GM23338 (cell line): ENCODE data around the gene ELMO3. TPM values are rescaled to one million over a fixed set of nuclear protein-coding genes. Genes with fewer than 3 reads are reported as not detected.

Source experiments
- ATAC-seq: fragments of 200-7000 bp; cut with Tn5 transposase; 3 replicates; pipeline ENCODE4 v1.9.1; 2020
- DNase-seq: peaks from one replicate; pipeline ENCODE4 v3.0.0-alpha.2; 2015; ENCODE audit warnings: low spot score
- H2AFZ ChIP-seq: fragments of 200-600 bp; sonication (generic); 2 replicates; pipeline ENCODE4 v1.8.0; 2016; ENCODE audit warnings: antibody characterized with exemption, mild to moderate bottlenecking, moderate library complexity
- H3F3A ChIP-seq: fragments of 200-600 bp; sonication (generic); replicated peaks from 2 replicates; pipeline ENCODE4 v1.8.0; 2017; ENCODE audit warnings: antibody characterized with exemption, mixed run types, low read depth
- H3K27ac ChIP-seq: fragments of 200-600 bp; sonication (generic); 2 replicates; pipeline ENCODE4 v1.6.1; 2016; ENCODE audit warnings: low read depth
- H3K27me3 ChIP-seq: fragments of 200-600 bp; sonication (generic); 2 replicates; pipeline ENCODE4 v1.8.0; 2016; ENCODE audit warnings: mild to moderate bottlenecking, mixed run types, moderate library complexity; ENCODE audit not compliant: insufficient read depth
- H3K36me3 ChIP-seq: fragments of 200-600 bp; sonication (generic); 2 replicates; pipeline ENCODE4 v1.8.0; 2016; ENCODE audit warnings: mild to moderate bottlenecking; ENCODE audit not compliant: insufficient read depth
- H3K4me1 ChIP-seq: fragments of 200-600 bp; sonication (generic); 2 replicates; pipeline ENCODE4 v1.8.0; 2016; ENCODE audit warnings: mild to moderate bottlenecking, moderate library complexity; ENCODE audit not compliant: insufficient read depth
- H3K4me2 ChIP-seq: fragments of 200-600 bp; sonication (generic); 2 replicates; pipeline ENCODE4 v1.7.1; 2017; ENCODE audit warnings: mixed run types
- H3K4me3 ChIP-seq: fragments of 200-600 bp; sonication (generic); 2 replicates; pipeline ENCODE4 v1.6.1; 2016; ENCODE audit warnings: mixed run types
- H3K79me2 ChIP-seq: fragments of 200-600 bp; sonication (generic); replicated peaks from 2 replicates; pipeline ENCODE4 v1.8.0; 2017; ENCODE audit warnings: mild to moderate bottlenecking; ENCODE audit not compliant: insufficient read depth
- H3K9me2 ChIP-seq: fragments of 200-600 bp; sonication (generic); 2 replicates; pipeline ENCODE4 v1.8.0; 2017; ENCODE audit not compliant: insufficient read depth
- H4K20me1 ChIP-seq: fragments of 200-600 bp; sonication (generic); replicated peaks from 2 replicates; pipeline ENCODE4 v1.8.0; 2017; ENCODE audit warnings: mild to moderate bottlenecking; ENCODE audit not compliant: insufficient read depth
- H3K27ac Mint-ChIP-seq: 2 replicates; pipeline ENCODE4 v1.8.0; 2020; ENCODE audit warnings: inconsistent platforms, mild to moderate bottlenecking, moderate library complexity, mixed read lengths
- H3K27me3 Mint-ChIP-seq: 3 replicates; pipeline ENCODE4 v1.8.0; 2022; ENCODE audit warnings: low read depth, mild to moderate bottlenecking, moderate library complexity, mixed read lengths, inconsistent platforms; ENCODE audit not compliant: insufficient read depth, poor library complexity
- H3K36me3 Mint-ChIP-seq: 3 replicates; pipeline ENCODE4 v1.8.0; 2021; ENCODE audit warnings: low read depth, mild to moderate bottlenecking, inconsistent platforms, moderate library complexity, mixed read lengths
- H3K4me1 Mint-ChIP-seq: 3 replicates; pipeline ENCODE4 v1.8.0; 2020; ENCODE audit warnings: mild to moderate bottlenecking, inconsistent platforms, mixed read lengths
- H3K4me3 Mint-ChIP-seq: 3 replicates; pipeline ENCODE4 v1.8.0; 2021; ENCODE audit warnings: moderate library complexity, mild to moderate bottlenecking, inconsistent platforms, mixed read lengths
- H3K9me3 Mint-ChIP-seq: 3 replicates; pipeline ENCODE4 v1.8.0; 2020; ENCODE audit warnings: moderate library complexity, mild to moderate bottlenecking, inconsistent platforms, mixed read lengths
- CREB1 ChIP-seq: fragments of 250-450 bp; sonication (Bioruptor Pico); IDR thresholded peaks from 2 replicates; pipeline ENCODE4 v1.5.0; 2020; ENCODE audit warnings: low read depth, mild to moderate bottlenecking, moderate library complexity
- CTCF ChIP-seq, 2 experiments: fragments of 200-600 bp in 1 of 2; sonication (generic) in 1 of 2; conservative IDR thresholded peaks; 2 replicates each; pipeline versions ENCODE4 v1.5.1 to v1.6.1; 2016 to 2017; ENCODE audit warnings: antibody characterized with exemption in 2 of 2, low read depth in 2 of 2, mild to moderate bottlenecking in 2 of 2, moderate library complexity in 1 of 2
- ETS1 ChIP-seq: IDR thresholded peaks from 2 replicates; pipeline ENCODE4 v1.6.1; 2016; ENCODE audit warnings: antibody characterized with exemption
- EZH2 ChIP-seq: fragments of 200-600 bp; sonication (generic); IDR thresholded peaks from one replicate; pipeline ENCODE4 v1.8.0; 2017; ENCODE audit warnings: antibody characterized with exemption, mild to moderate bottlenecking, low read depth; ENCODE audit not compliant: unreplicated experiment
- EZH2phosphoT487 ChIP-seq: fragments of 200-600 bp; sonication (generic); IDR thresholded peaks from one replicate; pipeline ENCODE4 v1.8.1; 2018; ENCODE audit warnings: antibody characterized with exemption; ENCODE audit not compliant: unreplicated experiment
- JUNB ChIP-seq: IDR thresholded peaks from one replicate; pipeline ENCODE4 v1.6.1; 2016; ENCODE audit warnings: antibody characterized with exemption; ENCODE audit not compliant: unreplicated experiment
- NANOG ChIP-seq: IDR thresholded peaks from 2 replicates; pipeline ENCODE4 v1.6.1; 2016; ENCODE audit warnings: antibody characterized with exemption, borderline replicate concordance
- POLR2AphosphoS5 ChIP-seq: IDR thresholded peaks from 2 replicates; pipeline ENCODE4 v1.6.1; 2016; ENCODE audit warnings: antibody characterized with exemption, low read depth
- REST ChIP-seq: IDR thresholded peaks from one replicate; pipeline ENCODE4 v1.6.1; 2018; ENCODE audit warnings: antibody characterized with exemption; ENCODE audit not compliant: unreplicated experiment
- STAT1 ChIP-seq: IDR thresholded peaks from one replicate; pipeline ENCODE4 v1.6.1; 2016; ENCODE audit warnings: antibody characterized with exemption; ENCODE audit not compliant: unreplicated experiment
- ZNF114 ChIP-seq: fragments of 250-450 bp; sonication (Bioruptor Pico); IDR thresholded peaks from 2 replicates; pipeline ENCODE4 v1.5.0; 2020; ENCODE audit warnings: mild to moderate bottlenecking, moderate library complexity
- ZNF331 ChIP-seq: fragments of 250-450 bp; sonication (Bioruptor Pico); IDR thresholded peaks from 2 replicates; pipeline ENCODE4 v1.5.0; 2020; ENCODE audit warnings: low read depth, mild to moderate bottlenecking, moderate library complexity
- ZNF462 ChIP-seq: fragments of 250-450 bp; sonication (Bioruptor Pico); IDR thresholded peaks from 2 replicates; pipeline ENCODE4 v1.5.0; 2020; ENCODE audit warnings: mild to moderate bottlenecking, moderate library complexity
- polyA plus RNA-seq: library from polyadenylated mRNA; unstranded; fragments of >200 nt; fragmentation: Nextera tagmentation; extraction: Ambion mirVana; gene quantifications from 2 replicates; pipeline ENCODE4 v1.2.1, GENCODE V29; 2016
- total RNA-seq: library from RNA; depleted of rRNA; stranded (reverse); fragments of >200 nt; shearing (Covaris generic); gene quantifications from 2 replicates; pipeline ENCODE4 v1.2.3, GENCODE V29; 2014

ELMO3 gene
- total and polyA plus RNA-seq, 2 experiments from 2014 or later: 4.7 to 16.2 TPM

- Histone ChIP-seq H3K4me3 (peak overlapping the region; percentile 77), H3K4me1 (peaks cover 6% of the 10 kb centered on the region; the same call in 1 of the 2 replicates), H3K9me2 (no peaks in the 10 kb centered on the region), H3K27me3 (peaks cover 72% of the 10 kb centered on the region), H3K27ac (no peak overlapping the region), H4K20me1 (no peaks in the 10 kb centered on the region; the same call in 1 of the 2 replicates), H3K4me2 (peak overlapping the region; percentile 94), H2AFZ (peak overlapping the region; percentile 97), H3K36me3 (no peaks in the 10 kb centered on the region), H3K79me2 (no peaks in the 10 kb centered on the region), H3F3A (0 out of 2 replicates have a peak, but pooled peaks cover 7% of the 10 kb centered on the region)
- Mint-ChIP-seq H3K9me3 (no peaks in the 10 kb centered on the region), H3K4me3 (peak overlapping the region; percentile 75; the same call in 2 of the 3 replicates), H3K4me1 (peaks cover 10% of the 10 kb centered on the region; the same call in 2 of the 3 replicates), H3K27ac (no peak overlapping the region), H3K27me3 (peaks cover 52% of the 10 kb centered on the region), H3K36me3 (peaks cover 16% of the 10 kb centered on the region)
- TF ChIP-seq ETS1 (no peak), STAT1 (no peak), CREB1 (CRISPR knock-in tag) (peak; percentile 55), CTCF (conservative IDR thresholded peaks at IDR 0.05; ENCODE audit: low read depth in 2 of 2) (peak in 1 of 2 experiments; percentile 75; a peak in 1 of 4 replicates), ZNF462 (no peak), ZNF114 (CRISPR knock-in tag) (no peak), POLR2AphosphoS5 (peak; percentile 2; the same call in 1 of the 2 replicates), REST (no peak), ZNF331 (CRISPR knock-in tag) (no peak), JUNB (no peak), EZH2 (no peak), NANOG (no peak), EZH2phosphoT487 (no peak)
- ATAC-seq (peak; percentile 67), DNase-seq (peak; percentile 83)
Observed at GRCh38 chr16:67150047-67150832, 48.7 kb upstream of the ELMO3 start.
